ENCODE measurements around the gene NME8.
A peak's percentile ranks its signal among the peaks of the same experiment; 100 is the strongest.

The NME8 gene

DNA sequence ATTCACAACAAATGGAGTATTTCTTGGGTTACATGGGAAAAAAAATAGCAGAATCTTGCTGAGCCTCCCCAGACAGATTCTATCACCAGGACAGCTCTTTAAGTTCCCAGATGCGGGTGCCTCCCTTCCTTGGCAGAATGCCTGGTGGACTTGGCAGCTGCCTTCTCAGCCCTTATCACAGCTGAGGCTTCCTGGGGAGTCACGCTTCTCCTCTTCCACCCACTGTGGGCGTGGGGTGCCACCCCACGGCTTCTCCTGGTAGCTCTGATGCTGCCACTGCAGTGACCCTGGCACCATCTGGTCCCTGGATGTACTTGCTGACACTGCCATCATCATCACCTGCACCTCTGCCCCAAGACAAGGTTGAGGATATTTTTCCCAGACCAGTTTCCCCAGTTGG lies 16.2 kb upstream of the NME8 start:
- TF ChIP-seq EP300 (IDR thresholded peaks at IDR 0.05; ENCODE audit: borderline replicate concordance) (no peak), ZBTB7A (IDR thresholded peaks at IDR 0.05; ENCODE audit: low read depth) (no peak), CEBPB (IDR thresholded peaks at IDR 0.05) (no peak), RAD21 (IDR thresholded peaks at IDR 0.05; ENCODE audit: low read depth) (no peak), FOXM1 (IDR thresholded peaks at IDR 0.05; ENCODE audit: borderline replicate concordance, low read depth) (no peak), REST (IDR thresholded peaks at IDR 0.05; ENCODE audit: low read depth) (no peak), EGR1 (IDR thresholded peaks at IDR 0.05) (no peak), YY1 (IDR thresholded peaks at IDR 0.05; ENCODE audit: low read depth) (no peak), TAF1 (IDR thresholded peaks at IDR 0.05; ENCODE audit: low read depth) (no peak), TCF12 (IDR thresholded peaks at IDR 0.05; ENCODE audit: low read depth) (no peak), CREB1 (IDR thresholded peaks at IDR 0.05; ENCODE audit: low read depth) (no peak), NFIC (IDR thresholded peaks at IDR 0.05) (no peak), TEAD4 (IDR thresholded peaks at IDR 0.05) (no peak)
- TF ChIP-seq, protein P1, sequence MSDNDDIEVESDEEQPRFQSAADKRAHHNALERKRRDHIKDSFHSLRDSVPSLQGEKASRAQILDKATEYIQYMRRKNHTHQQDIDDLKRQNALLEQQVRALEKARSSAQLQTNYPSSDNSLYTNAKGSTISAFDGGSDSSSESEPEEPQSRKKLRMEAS (IDR thresholded peaks at IDR 0.05) = no peak
- TF ChIP-seq, protein P2, sequence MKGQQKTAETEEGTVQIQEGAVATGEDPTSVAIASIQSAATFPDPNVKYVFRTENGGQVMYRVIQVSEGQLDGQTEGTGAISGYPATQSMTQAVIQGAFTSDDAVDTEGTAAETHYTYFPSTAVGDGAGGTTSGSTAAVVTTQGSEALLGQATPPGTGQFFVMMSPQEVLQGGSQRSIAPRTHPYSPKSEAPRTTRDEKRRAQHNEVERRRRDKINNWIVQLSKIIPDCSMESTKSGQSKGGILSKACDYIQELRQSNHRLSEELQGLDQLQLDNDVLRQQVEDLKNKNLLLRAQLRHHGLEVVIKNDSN (IDR thresholded peaks at IDR 0.05) = no peak

- no peak for TF ChIP-seq CREB1 (IDR thresholded peaks at IDR 0.05; ENCODE audit: low read depth)
- peak; percentile 59 for TF ChIP-seq RAD21 (IDR thresholded peaks at IDR 0.05; ENCODE audit: low read depth)
Observed at GRCh38 chr7:37833107-37833817, 15.1 kb upstream of the NME8 start.

- TF ChIP-seq EGR1 (IDR thresholded peaks at IDR 0.05) = no peak
- TF ChIP-seq TCF12 (IDR thresholded peaks at IDR 0.05; ENCODE audit: low read depth) = no peak
- no peak for TF ChIP-seq NFIC (IDR thresholded peaks at IDR 0.05)
- TF ChIP-seq EP300 (IDR thresholded peaks at IDR 0.05; ENCODE audit: borderline replicate concordance) = no peak
- no peak for TF ChIP-seq FOXM1 (IDR thresholded peaks at IDR 0.05; ENCODE audit: borderline replicate concordance, low read depth)
- TF ChIP-seq, protein P1 (IDR thresholded peaks at IDR 0.05) = no peak
- no peak for TF ChIP-seq ZBTB7A (IDR thresholded peaks at IDR 0.05; ENCODE audit: low read depth)
- TF ChIP-seq, protein P2 (IDR thresholded peaks at IDR 0.05) = no peak
- no peak for TF ChIP-seq RAD21 (IDR thresholded peaks at IDR 0.05; ENCODE audit: low read depth)
Observed at GRCh38 chr7:37833818-37834146, 14.6 kb upstream of the NME8 start.

DNA sequence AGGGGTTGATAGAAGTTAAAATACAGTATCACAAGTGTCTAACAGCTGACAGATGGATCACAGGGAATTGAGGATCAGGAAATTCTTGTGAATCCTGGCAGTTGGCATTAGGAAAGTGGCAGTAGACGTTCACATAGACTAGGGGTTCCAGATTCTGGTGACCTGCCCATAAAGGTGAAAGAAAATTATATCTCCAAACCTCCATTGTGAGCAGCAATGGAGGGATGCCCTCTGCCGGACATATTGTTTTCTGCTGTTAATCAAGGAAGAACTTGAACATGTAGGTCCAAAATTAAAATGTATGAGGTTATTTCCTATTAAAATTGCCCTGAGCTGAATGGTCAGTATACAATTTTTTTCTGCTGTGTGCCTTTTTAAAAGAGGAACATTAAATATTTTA lies 5.1 kb downstream of the NME8 start:
- TF ChIP-seq REST (IDR thresholded peaks at IDR 0.05; ENCODE audit: low read depth) = no peak
- no peak for TF ChIP-seq NFIC (IDR thresholded peaks at IDR 0.05)
- no peak for TF ChIP-seq TCF12 (IDR thresholded peaks at IDR 0.05; ENCODE audit: low read depth)
- no peak for TF ChIP-seq ZBTB7A (IDR thresholded peaks at IDR 0.05; ENCODE audit: low read depth)
- TF ChIP-seq RAD21 (IDR thresholded peaks at IDR 0.05; ENCODE audit: low read depth) = peak; percentile 32
- TF ChIP-seq, protein P1 (IDR thresholded peaks at IDR 0.05) = no peak

DNA sequence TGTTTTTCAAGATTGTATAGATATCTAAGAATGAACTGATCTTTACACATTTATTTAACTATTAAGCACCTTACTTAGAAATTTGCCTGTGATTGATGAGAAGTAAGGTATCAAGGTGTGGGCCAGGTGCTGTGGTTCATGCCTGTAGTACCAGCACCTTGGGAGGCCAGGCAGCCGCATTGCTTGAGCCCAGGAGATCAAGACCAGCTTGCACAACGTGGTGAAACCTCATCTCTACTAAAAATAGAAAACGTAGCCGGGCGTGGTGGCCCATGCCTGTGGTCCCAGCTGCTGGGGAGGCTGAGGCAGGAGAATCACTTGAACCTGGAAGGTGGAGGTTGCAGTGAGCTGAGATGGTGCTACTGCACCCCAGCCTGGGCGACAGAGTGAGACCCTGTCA lies 33.7 kb downstream of the NME8 start:
- TF ChIP-seq FOXM1 (IDR thresholded peaks at IDR 0.05; ENCODE audit: borderline replicate concordance, low read depth) (no peak), RAD21 (IDR thresholded peaks at IDR 0.05; ENCODE audit: low read depth) (no peak), CREB1 (IDR thresholded peaks at IDR 0.05; ENCODE audit: low read depth) (no peak), ZBTB7A (IDR thresholded peaks at IDR 0.05; ENCODE audit: low read depth) (no peak), CEBPB (IDR thresholded peaks at IDR 0.05) (no peak), TCF12 (IDR thresholded peaks at IDR 0.05; ENCODE audit: low read depth) (no peak), NFIC (IDR thresholded peaks at IDR 0.05) (no peak)
- TF ChIP-seq, protein P1 (IDR thresholded peaks at IDR 0.05) = no peak

DNA sequence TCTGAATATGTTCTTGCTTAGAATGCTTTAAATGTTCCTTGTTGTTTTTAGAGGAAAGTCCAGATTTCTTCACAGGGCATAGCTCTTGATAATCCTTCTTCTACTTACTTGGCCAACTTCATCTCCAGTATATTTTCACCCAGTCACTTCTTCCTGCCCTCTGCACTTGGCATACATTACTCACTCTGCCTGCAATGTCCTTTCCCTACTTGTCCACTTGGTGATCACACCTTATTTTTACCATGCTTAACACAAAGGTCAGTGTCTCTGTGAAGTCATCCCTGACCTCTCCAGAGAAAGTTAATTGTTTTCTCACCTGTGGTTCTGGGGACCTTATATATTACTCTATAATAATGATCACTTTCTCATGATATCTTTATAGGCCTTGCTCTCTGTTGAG lies 45.0 kb downstream of the NME8 start:
- TF ChIP-seq TCF12 (IDR thresholded peaks at IDR 0.05; ENCODE audit: low read depth) (no peak), RAD21 (IDR thresholded peaks at IDR 0.05; ENCODE audit: low read depth) (no peak), ZBTB7A (IDR thresholded peaks at IDR 0.05; ENCODE audit: low read depth) (no peak), CEBPB (IDR thresholded peaks at IDR 0.05) (no peak), EGR1 (IDR thresholded peaks at IDR 0.05) (no peak), REST (IDR thresholded peaks at IDR 0.05; ENCODE audit: low read depth) (no peak)
- TF ChIP-seq, protein P2 (IDR thresholded peaks at IDR 0.05) = no peak

Data from Ishikawa (cell line).